Activated gamma-delta T cell treated with anti-CD3 and anti-CD28 coated beads, Interleukin-2, amount 50 U/mL, for 16 hours (primary cell): ENCODE results near the gene WDR20.
A peak's percentile ranks its signal among the peaks of the same experiment; 100 is the strongest.
"Not testable (repeated sequence)": the region's sequence is repeated elsewhere in the genome, so short reads cannot be mapped to it uniquely, and the experiment has no call there.

Source experiments
- DNase-seq: peaks from one replicate; pipeline ENCODE4 v3.0.0-alpha.2; 2020; ENCODE audit warnings: low read depth

The WDR20 gene, protein sequence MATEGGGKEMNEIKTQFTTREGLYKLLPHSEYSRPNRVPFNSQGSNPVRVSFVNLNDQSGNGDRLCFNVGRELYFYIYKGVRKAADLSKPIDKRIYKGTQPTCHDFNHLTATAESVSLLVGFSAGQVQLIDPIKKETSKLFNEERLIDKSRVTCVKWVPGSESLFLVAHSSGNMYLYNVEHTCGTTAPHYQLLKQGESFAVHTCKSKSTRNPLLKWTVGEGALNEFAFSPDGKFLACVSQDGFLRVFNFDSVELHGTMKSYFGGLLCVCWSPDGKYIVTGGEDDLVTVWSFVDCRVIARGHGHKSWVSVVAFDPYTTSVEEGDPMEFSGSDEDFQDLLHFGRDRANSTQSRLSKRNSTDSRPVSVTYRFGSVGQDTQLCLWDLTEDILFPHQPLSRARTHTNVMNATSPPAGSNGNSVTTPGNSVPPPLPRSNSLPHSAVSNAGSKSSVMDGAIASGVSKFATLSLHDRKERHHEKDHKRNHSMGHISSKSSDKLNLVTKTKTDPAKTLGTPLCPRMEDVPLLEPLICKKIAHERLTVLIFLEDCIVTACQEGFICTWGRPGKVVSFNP

DNA sequence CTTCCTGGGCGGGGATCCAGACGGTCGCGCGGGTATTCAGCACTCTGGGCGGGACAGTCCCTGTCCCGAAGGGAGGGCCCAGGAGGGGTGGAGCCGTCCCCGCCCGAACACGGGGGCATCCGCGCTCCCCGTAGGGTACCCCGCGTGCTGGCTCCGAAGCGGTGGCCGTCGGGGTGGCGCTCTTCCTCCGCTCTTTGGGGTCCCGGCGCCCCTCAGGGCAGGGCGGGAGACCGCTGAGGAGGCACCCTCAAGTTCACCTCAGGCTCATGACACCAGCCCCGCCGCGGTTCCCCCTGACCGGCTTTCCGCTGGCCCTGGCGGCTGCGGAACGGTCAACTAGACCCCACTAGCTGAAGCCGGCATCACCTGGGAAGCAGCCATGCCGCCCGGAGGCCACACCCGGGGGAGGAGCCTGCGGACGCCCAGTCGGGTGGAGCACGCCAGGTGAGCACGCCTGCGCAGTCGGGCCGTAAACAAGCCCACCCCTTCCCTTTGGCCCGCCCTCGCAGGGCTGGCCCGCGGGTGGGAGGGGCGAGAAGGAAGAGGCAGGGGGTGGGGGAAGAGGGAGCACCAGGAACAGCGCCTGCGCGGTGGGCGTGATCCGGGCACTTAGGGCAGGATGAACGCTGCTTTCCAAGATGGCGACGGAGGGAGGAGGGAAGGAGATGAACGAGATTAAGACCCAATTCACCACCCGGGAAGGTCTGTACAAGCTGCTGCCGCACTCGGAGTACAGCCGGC lies at the start of gene WDR20:
Gene WDR20, plus strand, starts transcription at position 612 of the 741 bp plus-strand sequence. Its CDS starts 27 bp downstream, at position 639.
- peak; percentile 98 for DNase-seq

DNA sequence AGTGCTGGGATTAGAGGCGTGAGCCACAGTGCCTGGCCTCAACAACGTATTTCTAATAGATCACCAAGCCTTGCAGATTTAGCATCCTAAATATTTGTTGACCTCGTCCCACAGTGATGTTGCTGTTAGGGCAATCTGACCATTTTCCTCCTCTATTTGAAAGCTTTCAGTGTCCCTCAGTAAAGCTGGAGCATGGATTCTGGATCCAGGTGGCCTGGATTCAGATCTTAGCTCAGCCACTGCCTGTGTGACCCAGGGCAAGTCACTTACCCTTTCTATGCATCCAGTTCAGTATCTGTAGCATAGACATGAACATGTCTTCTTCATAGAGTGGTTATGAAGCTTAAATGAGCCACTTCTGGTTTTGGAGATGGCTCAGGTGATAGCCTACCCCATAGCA lies 49.0 kb upstream of the WDR20 start:
- no peak for DNase-seq

DNA sequence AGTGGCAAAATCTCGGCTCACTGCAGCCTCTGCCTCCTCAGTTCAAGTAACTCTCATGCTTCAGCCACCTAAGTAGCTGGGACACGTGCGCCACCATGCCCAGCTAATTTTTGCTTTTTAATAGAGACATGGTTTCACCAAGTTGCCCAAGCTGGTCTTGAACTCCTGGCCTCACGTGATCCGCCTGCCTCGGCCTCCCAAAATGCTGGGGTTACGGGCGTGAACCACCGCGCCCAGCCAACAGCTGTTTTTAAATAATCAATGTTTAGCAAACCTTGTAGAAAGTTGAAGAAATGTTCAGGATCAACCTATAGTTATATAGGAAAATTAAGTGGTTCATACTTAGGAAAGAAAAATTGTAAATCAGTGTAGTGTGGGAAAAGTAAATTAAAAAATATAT lies 46.9 kb upstream of the WDR20 start:
- DNase-seq, result no peak

DNA sequence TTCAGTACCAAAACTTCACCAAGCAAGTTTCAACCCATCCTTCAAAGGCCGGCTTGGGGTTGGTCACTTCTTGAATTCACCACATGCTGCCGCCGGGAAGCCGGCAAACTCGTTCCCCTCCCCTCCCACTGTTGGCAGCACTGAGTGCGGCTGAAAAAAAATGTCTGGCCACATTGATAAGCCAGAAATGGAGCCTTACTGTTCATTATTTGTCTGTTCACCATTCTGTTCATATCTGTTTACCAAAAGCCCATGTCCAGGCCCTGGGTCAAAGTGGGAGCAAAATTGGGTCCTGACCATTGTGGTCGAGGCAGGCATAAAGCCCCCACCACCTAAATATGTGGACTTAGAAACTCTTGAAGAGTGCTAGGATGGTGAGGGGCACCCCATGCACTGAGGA lies 45.6 kb upstream of the WDR20 start:
- DNase-seq, result no peak

DNA sequence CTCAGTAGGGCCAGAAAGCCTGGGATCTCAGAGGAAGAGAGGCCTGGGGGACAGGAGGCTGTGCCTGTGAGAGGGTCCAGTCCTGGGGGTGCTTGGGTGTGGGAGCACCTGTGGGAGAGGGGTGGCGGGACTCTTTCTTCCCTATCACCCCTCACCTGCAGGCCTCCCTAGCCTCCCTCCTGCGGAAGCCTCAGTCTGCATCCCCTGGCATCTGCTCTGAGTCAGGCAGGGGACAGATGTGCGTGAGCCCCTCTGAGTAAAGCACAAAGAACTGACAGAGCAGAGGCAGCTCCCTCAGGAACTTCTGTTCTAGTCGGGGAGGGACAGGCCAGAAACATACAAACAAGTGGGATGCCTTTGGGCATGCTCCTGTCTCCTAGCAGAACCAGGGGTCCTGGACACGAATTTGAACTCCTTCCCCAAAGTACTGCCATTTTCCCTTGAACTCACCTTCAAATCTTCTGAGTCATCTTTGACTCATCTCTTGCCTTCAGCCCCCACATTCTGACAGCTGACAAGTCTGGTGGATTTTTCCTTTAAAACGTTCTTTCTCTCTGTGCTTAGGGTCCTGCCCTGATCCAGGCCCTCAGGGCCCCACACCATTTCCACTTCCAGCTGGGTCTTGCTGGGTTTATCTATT lies 44.3 kb upstream of the WDR20 start:
- DNase-seq, result no peak

DNA sequence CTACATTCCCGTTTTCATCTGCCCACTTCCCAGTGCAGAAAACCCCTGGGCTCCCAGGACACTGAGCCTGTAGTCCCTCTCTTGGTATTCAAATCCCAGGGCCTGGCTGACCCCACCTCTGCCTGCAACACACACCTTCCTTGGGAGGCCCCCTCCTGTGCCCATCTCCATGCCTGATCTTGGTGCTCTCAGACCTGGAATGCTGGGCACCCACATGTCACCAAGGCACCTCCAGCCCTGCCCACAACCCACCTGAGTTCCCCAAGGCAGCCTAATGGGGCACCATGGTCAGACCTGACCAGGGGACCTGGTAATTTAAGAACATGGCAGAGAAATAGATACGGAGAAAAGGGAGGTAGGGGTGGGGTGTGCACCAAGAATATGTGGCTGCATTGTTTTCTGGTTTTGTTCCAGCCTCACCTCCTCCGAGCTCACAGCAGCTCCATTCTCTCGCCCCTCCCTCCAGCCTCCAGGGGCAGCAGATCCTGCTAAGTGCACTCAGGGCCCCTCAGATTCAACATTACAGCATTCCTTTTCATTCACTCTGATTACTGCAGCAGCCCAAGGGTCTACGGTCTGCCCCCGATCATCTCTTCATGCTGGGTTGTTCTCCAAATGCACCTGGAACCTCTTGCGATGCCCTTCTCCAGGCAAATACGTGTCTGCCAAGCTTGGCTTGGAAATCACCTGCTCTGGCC lies 43.7 kb upstream of the WDR20 start:
- no peak for DNase-seq

DNA sequence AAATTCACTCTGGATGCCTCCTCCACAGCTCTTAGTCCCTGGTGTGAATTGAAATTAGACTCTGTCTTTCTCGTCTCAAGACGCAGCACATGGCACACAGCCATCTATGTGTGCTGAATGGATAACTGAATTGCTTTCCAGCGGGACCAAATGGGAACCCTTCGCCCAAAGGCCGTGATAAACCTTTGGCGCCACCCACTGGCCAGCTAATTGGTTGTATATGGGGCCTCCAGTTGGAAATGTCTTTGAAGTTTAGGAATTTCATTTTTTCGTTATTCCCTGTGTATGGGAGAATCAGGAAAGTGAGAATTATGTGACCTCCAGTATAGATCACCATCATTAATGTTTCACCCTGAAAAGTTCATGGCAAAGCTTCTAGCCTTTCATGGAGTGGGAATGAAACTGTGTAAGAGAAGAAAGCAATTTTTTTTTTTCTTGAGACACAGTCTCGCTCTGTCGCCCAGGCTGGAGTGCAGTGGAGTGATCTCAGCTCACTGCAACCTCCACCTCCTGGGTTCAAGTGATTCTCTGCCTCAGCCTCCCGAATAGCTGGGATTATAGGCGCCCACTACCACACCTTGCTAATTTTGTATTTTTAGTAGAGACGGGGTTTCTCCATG lies 43.0 kb upstream of the WDR20 start:
- DNase-seq, result peak; percentile 53

DNA sequence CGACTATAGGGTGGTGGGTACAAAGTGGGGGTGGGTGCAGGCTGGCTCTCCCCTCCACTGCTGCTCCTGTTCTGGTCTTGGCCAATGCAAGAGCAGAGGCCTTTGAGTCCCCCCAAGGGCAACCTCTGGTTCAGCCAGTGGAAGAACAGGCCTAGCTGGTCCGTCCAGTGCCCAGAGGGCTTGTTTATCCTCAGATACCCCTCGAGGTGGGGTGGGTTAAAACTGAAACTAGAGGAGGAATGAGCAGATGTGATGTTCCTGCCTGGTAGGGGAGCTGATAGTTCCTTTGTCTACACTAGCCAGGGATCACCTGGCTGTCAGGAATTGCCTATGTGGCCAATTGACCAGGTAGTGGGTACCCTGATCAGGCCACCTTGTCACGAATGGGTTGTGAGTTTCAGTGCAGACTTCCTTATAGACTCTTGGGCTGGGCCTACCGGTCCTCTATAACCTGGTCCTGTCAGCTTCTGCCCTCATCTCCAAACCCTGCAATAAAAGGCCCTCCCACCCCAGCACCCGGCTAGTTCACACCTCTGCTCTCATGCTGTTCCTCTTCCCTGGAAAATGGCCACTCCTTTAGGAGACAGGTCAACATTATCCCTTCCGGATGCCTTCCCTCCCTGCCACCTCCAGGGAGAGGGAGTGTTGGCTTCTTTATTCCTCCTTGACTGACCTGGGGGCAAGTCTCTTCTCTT lies 42.1 kb upstream of the WDR20 start:
- no peak for DNase-seq

DNA sequence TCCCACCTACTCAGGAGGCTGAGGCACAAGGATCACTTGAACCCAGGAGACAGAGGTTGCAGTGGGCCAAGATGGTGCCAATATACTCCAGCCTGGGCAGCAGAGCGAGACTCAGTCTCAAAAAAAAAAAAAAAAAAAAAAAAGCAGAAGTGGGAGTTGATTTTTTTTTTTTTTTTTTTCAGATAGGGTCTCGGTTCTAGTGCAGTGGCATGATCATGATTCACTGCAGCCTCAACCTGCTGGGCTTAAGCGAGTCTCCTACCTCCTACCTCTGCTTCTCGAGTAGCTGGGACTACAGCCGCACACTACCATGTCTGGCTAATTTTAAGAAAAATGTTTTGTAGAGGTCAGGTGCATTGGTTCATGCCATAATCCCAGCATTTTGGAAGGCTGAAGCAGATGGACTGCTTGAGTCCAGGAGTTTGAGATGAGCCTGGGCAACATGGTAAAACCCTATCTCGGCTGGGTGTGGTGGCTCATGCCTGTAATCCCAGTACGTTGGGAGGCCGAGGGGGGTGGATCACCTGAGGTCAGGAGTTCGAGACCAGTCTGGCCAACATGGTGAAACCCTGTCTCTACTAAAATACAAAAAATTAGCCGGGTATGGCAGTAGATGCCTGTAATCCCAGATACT lies 36.5 kb upstream of the WDR20 start:
- no peak for DNase-seq

DNA sequence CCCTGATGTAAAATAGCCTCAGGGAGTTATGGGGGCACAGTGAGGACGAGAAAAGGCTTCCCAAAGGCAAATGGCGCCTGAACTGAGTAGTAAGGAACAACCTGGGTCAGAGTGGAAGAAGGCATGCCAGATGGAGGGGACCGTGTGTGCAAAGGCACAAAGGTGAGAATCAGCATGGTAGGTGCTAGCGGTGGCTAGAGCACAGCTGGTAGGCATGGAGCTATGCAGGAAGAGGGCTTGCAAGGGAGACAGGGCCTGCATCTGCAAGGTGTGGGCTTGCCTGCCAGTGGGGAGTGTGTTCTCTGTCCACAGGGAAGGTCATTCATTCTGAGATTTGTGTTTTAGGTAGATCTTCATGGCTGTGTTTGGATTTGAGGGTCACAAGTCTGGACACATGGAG lies 34.3 kb upstream of the WDR20 start:
- no peak for DNase-seq

DNA sequence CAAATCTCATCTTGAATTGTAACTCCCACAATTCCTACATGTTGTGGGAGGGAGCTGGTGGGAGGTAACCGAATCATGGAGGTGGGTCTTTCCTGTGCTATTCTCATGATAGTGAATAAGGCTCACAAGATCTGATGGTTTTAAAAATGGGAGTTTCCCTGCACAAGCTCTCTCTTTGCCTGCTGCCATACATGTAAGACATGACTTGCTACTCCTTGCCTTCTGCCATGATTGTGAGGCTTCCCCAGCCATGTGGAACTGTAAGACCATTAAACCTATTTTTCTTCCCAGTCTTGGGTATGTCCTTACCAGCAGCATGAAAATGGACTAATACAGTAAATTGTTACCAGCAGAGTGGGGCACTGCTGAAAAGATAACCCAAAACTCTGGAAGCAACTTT lies 30.4 kb upstream of the WDR20 start:
- not testable (repeated sequence) for DNase-seq

DNA sequence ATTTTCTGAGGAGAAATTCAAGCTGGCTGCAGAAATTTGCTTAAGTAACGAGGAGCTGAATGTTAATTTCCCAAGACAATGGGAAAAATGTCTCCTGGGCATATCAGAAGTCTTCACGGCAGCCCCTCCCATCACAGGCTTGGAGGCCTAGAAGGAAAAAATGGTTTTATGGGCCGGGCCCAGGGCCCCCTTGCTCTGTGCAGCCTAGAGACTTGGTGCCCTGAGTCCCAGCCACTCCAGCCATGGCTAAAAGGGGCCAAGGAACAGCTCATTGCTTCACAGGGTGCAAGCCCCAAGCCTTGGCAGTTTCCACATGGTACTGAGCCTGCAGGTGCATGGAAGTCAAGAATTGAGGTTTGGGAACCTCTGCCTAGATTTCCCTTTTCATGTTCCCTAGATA lies 28.6 kb upstream of the WDR20 start:
- DNase-seq, result no peak

DNA sequence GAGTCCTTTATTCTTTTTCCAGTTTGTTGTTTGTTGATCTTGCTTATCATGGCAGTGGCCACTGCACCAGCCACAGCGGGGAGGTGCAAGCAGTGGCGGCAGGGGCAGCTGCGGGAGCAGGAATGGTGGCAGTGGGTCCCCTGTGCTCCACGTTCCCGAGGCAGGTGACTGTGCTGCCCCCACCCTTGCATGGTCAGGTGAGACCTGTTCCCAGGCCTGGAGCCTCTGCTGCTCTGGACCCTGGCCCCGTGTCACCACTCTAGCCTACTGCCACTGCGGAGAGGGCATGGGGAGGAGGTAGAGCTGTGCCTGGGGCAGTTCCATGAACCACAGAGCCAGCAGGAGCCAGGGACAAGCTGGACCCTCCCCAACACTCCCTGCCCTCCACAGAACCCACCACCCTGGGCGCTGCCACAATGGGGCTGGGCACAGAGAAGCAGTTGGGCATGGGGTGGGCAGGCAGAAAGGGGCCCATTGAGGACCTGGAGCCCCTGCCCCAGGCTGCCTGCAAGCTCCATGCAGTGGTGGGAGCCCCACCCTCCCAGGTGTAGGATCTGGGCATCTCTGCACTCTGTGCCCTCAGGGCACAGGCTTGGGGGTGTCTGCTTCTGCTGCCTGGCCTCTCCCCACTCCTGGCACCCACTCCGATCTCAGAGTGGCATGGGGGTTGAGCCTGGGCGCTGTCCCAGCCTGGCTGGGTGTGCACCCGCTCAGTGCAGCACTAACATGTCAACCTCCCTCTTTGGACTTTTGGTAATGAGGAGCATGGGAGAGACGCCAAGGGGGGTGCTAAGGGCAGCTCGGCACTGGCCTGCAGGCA lies 23.1 kb upstream of the WDR20 start:
- DNase-seq, result no peak

DNA sequence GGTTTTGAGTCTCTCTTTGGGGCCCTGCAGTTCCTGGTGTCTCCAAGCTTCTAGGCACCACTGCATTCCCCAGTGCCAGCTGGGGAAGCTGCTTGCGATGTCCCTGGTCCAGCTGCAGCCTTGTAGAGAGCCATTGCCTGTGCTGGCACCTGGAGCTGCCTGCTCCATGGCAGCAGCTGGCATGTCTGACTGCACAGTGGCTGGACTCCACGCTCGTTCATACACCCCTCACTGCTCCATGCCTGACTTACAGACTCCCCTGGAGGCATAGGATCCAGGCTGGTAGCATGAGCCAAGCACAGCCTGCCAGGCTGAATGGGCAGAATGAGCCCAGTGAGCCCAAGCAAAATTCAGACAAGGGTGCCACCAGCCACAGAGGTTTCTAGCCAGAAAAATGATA lies 21.8 kb upstream of the WDR20 start:
- no peak for DNase-seq

DNA sequence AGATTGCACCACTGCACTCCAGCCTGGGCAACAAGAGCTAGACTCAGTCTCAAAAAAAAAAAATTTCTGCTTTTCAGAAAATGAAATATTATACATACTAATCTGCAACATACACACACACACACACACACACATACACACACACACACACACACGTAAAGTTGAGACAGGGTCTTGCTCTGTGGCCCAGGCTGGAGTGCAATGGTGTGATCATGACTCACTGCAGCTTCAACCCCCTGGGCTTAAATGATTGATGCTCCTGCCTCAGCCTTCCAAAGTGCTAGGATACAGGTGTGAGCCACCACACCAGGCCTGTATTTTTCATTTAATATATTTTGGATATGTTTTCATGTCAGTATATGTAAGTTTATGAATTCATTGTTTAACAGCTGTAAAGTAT lies 18.8 kb upstream of the WDR20 start:
- DNase-seq, result no peak

DNA sequence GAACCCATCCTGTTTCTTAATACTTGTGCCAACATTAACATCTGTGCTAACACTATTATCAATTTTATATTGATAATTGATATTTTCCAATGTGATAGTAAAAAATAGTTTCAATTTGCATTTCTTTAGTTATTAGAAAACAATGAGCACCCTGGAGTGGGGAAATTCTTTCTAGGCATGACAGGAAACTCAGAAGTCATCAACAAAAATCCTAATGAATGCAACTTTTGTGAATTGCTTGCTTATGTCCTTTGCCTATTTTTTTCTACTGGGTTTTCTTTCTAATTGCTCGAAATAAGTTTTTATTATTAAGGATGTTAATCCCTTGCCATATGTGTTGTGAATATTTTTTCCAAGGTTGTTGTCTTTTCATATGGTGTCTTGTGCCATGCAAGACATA lies 18.1 kb upstream of the WDR20 start:
- no peak for DNase-seq

DNA sequence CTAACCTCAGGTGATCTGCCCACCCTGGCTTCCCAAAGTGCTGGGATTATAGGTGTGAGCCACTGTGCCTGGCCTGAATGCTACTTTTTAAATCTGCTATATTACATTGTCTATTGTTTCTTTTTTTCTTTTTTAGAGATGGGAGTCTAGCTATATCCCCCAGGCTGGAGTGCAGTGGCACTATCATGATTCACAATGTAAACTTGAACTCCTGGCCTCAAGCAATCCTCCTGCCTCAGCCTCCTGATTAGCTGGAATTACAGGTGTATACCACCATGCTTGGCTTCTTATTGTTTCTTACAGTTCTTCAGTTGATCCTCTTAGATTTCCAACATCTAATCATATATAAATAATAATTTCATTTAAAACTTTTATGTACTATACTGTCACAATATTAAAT lies 15.3 kb upstream of the WDR20 start:
- DNase-seq, result no peak

DNA sequence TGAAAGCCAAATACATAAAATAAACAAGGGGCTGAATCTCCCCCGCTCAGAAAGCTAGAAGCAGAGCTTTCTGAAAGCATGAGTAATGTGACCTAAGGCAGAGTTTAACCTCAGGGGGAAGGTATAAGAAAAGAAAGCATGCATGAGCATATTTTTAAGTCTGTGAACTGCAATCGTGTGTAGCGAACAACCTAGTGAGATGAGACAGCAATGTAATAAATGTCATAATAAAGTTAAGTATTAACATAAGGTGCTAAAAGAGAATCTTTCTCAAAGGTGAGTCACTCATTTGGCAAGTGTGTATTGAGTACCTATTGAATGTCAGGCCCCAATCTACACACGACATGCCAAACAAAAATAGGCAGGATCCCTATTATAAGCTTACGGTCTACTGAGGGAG lies 14.2 kb upstream of the WDR20 start:
- DNase-seq, result no peak

DNA sequence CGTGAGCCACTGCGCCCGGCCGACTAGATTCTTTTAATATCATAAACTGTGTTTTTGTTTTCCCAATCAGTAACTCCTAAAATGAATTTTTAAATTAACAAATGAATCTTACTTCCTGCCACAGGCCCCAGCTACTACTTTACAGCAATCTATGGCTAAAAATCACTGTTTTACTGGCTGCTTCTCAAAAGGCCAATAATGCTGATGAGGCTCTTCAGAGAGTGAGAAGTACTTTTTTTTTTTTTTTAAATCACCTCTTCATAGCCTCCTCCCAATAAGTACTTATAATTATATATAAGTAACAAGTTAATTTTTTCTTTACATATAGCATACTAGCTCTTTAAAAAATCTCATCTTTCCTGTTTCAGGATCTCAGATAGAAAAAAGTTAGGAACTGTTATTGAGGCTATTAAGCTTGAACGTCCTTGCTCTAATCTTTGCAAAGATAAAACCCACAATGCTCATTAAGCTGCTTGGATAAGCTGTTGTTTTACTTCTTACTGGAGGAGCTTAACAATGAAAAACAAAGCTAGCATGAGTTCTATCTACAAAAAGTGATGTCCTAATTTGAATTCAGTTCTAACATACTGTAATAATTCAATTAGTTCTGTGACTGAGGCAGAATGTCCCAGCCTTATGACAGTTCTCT lies 12.8 kb upstream of the WDR20 start:
- no peak for DNase-seq
